HG03460 (cell line): ENCODE results near the gene KLHDC10.
"Not testable (repeated sequence)": the region's sequence is repeated elsewhere in the genome, so short reads cannot be mapped to it uniquely, and the experiment has no call there.

ENCODE experiments used
- ATAC-seq: cut with Tn5 transposase; IDR thresholded peaks from one replicate; pipeline ENCODE4 v1.9.1; 2021; ENCODE audit not compliant: unreplicated experiment

The KLHDC10 gene, protein sequence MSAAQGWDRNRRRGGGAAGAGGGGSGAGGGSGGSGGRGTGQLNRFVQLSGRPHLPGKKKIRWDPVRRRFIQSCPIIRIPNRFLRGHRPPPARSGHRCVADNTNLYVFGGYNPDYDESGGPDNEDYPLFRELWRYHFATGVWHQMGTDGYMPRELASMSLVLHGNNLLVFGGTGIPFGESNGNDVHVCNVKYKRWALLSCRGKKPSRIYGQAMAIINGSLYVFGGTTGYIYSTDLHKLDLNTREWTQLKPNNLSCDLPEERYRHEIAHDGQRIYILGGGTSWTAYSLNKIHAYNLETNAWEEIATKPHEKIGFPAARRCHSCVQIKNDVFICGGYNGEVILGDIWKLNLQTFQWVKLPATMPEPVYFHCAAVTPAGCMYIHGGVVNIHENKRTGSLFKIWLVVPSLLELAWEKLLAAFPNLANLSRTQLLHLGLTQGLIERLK

DNA sequence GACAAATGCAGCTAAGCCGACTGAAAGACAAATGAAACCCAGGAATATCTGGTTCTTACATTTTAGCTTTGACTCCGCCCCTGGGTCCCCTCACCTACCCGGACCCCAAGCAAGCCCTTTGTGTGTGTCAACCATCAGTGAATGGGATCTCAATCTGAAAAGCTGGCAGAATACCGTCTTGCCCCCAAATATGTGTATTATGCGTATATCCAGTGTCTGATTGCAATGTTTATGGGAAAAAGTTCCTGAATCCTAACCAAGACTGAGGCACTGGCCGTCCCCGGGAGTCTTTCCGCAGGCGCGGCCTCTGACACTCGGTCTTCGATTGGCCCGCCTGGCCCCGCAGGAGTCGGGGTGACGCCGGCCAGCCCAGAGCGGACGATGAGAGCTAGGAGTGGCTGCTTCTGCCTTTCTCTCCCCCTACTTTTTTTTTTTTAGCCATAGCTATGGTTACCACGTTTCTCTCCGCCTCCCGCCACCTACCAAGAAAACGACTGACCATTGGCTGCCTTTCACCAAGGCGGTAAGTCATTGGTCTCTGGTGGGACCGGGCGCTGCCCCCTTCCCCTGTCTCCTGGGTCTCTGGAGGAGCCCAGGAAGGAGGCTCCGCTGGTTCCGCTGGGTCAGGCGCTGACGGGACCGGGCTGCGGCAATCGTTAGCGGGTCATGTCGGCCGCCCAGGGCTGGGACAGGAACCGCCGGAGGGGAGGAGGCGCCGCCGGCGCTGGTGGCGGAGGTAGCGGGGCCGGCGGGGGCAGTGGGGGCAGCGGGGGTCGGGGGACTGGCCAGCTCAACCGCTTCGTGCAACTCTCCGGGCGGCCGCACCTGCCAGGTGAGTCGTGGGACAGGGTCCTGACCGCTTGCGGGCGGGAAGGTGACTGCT lies at the start of gene KLHDC10:
Gene KLHDC10 (plus strand): TSS at position 557 of the 883 bp plus-strand sequence. CDS start 110 bp downstream, at position 667.
- ATAC-seq: peak; percentile 99

- ATAC-seq: no peak
Measured at GRCh38 chr7:130021105-130021834, 49.1 kb upstream of the KLHDC10 start.

DNA sequence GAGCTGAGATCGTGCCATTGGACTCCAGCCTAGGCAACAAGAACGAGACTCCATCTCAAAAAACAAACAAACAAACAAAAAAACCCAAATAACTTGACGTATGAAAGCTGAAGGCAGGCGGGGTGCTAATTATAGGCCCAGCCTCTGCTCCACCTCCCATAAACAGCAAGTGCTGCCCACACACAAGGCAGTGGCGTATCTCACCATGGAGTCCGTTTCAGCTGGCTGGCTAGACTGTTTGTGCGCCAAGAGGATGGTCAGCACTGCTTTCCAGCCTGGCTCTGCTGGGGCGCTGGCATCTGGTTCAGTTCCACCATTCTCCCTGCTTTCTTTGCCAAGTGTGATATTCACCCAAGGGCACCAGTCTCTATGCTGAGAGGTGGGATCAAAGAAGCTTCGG lies 48.2 kb upstream of the KLHDC10 start:
- ATAC-seq: no peak

DNA sequence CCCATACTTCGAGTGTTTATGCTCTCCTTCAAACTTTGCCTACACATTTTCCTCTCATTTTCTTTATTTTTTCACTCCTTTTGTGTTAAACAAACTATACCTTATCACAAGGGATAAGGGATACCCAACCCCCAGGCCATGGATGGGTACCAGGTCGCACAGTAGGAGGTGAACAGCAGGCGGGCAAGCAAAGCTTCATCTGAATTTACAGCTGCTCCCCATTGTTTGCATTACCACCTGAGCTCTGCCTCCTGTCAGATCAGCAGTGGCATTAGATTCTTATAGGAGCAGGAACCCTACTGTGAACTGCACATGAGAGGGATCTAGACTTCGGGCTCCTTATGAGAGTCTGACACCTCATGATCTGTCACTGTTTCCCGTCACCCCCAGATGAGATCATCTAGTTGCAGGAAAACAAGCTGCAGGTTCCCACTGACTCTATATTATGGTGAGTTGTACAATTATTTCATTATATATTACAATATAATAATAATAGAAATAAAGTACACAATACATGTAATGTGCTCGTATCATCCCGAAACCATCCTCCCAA lies 47.6 kb upstream of the KLHDC10 start:
- no peak for ATAC-seq

DNA sequence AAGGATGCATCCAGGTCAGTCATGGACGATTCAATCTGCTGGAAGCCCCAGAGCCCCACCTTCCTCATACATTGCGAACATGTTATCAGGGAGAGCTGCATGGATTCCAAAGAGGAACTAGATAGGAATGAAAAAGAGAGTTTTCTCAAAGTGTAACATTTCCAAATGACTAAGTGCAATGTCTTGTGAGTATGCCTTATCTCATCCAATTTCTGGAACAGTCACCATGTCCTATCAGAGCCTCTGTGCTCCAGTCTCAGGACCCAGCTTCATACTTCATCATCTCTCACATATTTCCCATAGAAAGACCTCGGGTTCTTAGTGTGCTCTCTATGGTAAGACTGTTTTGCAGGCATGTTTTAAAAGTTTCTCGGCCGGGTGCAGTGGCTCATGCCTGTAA lies 45.9 kb upstream of the KLHDC10 start:
- no peak for ATAC-seq

DNA sequence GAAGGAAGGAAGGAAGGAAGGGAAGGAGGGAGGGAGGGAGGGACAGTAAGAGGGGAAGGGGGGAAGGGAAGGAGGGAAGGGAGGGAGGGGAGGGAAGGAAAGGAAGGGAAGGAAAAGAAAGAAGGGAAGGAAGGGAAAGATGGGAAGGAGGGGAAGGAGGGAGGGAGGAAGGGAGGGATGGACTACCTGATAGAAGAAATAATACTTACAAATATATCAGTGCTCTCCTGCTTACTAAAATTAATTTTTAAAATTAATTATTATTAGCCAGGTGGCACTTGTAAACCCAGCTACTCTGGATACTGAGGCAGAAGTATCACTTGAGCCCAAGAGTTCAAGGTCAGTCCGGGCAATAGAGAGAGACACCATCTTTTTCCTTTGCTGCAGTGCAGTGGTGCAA lies 37.6 kb upstream of the KLHDC10 start:
- ATAC-seq: no peak

- no peak for ATAC-seq
Measured at GRCh38 chr7:130037703-130038102, 32.6 kb upstream of the KLHDC10 start.

GRCh38 chr7:130040576-130040975 lies 29.8 kb upstream of the KLHDC10 start:
- no peak for ATAC-seq

DNA sequence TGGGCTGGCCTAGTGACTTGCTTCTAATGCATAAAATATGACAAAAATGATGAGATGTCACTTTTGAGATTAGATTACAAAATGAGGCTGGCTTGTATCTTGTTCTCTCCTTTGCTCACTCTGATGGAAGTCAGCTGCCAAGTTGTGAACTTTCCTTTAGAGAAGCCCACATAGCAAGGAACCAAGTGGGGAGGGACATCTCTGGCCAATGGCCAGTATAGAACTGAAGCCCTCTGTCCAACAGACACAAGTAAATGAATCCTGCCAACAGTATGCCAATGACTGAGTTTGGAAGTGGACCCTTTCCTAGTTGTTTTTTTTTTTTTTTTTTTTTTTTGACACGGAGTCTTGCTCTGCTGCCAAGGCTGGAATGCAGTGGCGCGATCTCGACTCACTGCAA lies 22.5 kb upstream of the KLHDC10 start:
- no peak for ATAC-seq

- no peak for ATAC-seq
Measured at GRCh38 chr7:130048906-130049305, 21.4 kb upstream of the KLHDC10 start.

GRCh38 chr7:130052250-130052649 lies 18.1 kb upstream of the KLHDC10 start:
- not testable (repeated sequence) for ATAC-seq

DNA sequence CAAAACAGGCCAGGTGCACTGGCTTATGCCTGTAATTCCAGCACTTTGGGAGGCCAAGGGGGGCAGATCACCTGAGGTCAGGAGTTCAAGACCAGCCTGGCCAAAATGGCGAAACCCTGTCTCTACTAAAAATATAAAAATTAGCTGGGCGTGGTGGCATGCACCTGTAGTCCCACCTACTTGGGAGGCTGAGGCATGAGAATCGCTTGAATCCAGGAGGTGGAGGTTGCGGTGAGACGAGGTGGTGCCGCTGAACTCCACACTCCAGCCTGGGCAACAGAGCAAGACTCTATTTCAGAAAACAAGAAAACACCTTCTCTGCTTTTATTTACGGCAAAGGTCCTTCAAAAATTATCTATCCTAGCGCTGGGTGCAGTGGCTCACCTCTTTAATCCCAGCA lies 15.1 kb upstream of the KLHDC10 start:
- ATAC-seq: not testable (repeated sequence)

DNA sequence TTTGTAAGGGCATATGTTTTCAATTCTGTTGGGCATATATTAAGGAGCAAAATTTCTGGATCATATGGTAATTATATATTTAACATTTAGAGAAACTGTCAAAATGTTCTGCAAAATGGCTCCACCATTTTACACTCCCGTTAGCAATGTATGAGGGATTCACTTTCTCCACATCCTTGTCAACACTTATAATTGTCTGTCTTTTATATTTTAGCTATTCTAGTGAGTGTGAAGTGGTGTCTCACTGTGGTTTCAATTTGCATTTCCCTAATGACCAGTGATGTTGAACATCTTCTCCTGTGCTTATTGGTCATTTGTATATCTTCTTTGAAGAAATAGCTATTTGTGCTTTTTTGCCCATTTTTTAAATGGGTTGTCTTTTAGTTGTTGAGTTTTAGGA lies 8.1 kb upstream of the KLHDC10 start:
- no peak for ATAC-seq

- ATAC-seq: no peak
Measured at GRCh38 chr7:130063036-130063435, 7.3 kb upstream of the KLHDC10 start.

- ATAC-seq: not testable (repeated sequence)
Measured at GRCh38 chr7:130064580-130064926, 5.8 kb upstream of the KLHDC10 start.

DNA sequence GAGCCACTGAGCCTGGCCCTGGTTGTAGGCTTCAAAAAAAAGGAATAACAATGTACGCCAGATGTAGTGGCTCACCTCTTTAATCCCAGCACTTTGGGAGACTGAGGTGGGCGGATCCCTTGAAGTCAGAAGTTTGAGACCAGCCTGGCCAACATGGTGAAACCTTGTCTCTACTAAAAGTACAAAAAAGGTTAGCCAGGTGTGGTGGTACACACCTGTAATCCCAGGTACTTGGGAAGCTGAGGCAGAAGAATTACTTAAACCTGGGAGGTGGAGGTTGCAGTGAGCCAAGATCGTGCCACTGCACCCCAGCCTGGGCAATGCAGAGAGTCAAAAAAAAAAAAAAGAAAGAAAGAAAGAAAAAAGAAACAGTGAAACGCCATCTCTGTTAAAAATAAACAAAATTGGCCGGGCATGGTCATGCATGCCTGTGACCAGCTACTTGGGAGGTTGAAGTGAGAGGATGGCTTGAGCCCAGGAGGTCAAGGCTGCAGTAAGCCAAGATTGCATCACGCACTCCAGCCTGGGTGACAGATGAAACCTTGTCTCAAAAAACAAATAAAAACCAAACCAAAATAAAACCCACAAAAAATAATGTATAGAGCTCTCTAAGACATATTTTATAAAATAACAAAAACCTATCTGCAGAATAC lies 4.7 kb upstream of the KLHDC10 start:
- no peak for ATAC-seq

DNA sequence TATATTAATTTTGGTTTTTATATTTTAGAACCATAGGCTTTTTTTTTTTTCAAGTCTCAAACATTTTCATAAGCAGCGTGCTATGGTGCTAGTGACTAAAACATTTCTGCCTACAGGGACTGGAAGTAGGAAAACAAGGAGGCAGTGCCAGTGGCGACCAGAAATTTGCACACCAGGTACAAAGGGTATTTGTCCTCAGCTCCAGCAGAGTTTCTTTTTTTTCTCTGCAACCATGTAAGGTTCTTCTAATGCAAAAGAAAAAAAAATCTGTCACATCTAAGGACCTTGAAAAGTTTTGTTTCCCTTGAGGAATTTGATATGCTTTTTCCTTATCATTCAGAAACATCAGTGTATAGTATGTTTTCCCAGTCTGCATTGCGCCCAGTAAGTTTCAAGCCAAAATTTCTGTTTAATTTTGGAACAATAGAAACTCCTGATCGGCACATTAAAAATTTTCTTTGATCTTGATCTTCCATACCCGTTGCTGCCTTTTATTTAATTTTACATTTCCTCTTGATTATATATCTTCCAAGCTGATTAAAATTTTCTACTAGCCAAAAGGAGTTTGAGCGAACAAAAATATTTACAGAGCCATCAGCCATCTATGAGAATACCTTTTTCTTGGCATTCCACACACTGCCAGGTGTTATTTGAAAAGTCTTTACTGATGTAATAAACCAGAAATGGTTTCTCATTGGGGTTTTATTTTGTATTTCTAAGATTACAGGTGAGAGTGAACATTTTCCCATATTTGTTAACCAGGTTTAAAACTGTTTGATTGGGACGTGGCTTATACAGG lies 956 bp upstream of the KLHDC10 start:
- no peak for ATAC-seq

DNA sequence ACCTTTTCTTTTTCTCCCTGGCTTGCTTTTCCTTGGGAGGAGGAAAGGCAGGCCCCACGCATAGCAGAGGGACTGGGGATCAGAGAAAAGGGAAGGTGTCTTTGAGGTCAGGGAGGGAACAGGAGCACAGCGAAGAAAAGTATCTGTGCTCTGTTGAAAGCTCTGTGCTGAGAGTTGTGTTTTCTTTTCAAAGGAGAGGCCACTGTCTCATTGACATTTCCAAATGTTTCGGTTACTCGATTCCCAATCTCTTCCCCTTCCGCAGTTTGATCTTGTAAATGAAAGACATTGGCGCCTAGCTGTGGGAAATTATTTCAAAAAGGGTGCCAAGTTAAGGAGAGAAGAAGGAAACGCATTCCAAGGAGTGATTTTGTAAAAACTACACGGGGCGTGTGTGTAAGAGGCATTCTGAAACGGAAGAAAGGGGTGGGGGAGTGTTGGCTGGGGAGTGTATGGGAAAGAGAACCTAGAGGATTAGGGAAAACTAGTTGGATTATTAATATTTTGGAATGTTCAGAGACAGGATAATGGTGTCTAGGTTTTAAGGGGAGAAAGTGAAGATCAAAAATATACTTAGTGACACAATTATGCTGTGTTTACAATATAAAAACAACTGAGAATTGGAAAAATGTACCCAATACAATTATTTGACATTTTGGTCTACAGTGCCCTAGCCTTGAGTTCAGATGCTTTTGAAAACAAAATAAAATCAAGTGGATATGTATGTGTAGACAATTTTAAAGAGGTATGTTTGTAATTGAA lies 708 bp downstream of the KLHDC10 start:
- ATAC-seq: peak; percentile 3
